Stimulated activated CD8-positive, alpha-beta memory T cell treated with anti-CD3 and anti-CD28 coated beads, Interleukin-15, amount 100 ng/mL, for 1 hour (primary cell): Measurements from ENCODE around the gene HOXB1.
"Not testable (repeated sequence)": the region's sequence is repeated elsewhere in the genome, so short reads cannot be mapped to it uniquely, and the experiment has no call there.

Experiments used
- DNase-seq: peaks from one replicate; pipeline ENCODE4 v3.0.0-alpha.2; 2020; ENCODE audit warnings: low read depth

Gene HOXB1

DNA sequence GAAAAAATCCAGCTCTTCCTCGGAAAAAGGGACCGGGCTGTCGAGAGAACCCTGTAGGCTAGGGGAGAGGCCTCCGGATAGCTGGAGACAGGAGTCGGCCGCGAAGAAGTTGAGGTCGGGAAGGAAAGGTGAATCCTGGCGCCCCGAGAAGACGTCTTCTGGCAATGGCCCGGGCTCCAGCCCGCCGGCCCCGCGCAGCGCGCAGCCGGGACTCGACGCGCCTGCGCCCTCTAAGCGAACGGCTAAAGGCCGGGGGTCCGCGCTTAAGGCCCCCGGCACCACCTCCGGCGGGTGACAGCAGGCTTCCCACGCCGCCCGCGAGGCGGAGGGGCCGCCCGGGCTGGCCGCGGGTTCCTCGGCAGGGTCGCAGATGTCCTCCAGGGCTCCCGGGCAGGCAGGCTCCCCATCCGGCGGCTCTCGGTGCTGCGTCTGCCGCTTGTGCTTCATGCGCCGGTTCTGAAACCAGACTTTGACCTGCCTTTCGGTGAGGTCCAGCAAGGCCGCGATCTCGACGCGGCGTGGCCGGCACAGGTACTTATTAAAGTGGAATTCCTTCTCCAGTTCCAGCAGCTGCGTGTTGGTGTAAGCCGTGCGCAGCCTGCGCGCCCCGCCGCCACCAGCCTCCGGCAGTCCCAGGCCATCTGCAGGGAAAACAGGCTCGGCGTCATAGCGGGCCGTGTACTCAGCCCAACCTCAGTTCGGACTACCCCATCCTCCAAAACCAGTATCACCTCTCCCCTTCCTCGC is 12.5 kb upstream of the HOXB1 start:
- no peak for DNase-seq

DNA sequence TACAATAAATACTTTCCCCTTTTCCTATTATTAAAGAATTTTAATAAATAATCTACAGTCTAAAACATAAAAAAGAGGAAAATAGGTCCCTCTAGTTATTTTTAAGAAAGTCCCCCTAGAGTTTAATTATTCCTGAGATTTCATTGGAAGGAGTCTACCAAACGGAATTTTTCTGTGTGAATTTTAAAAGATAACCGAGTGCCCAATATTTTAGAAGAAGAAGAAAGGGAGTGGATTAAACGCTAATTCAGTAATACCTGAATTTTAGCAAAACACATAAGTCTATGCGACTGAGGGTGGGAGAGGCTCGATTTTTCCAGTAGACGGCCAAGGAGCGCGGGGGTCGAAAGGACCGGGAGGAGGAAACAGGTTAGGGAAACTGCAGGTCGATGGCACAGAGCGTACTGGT is 11.9 kb upstream of the HOXB1 start:
- DNase-seq = no peak

- no peak for DNase-seq
Observed at GRCh38 chr17:48542114-48542656, 11.4 kb upstream of the HOXB1 start.

GRCh38 chr17:48541577-48542113 is 10.8 kb upstream of the HOXB1 start:
- DNase-seq = no peak

GRCh38 chr17:48541036-48541576 is 10.3 kb upstream of the HOXB1 start:
- no peak for DNase-seq

GRCh38 chr17:48540213-48540612 is 9.4 kb upstream of the HOXB1 start:
- DNase-seq = no peak

- DNase-seq = no peak
Observed at GRCh38 chr17:48539177-48539576, 8.4 kb upstream of the HOXB1 start.

DNA sequence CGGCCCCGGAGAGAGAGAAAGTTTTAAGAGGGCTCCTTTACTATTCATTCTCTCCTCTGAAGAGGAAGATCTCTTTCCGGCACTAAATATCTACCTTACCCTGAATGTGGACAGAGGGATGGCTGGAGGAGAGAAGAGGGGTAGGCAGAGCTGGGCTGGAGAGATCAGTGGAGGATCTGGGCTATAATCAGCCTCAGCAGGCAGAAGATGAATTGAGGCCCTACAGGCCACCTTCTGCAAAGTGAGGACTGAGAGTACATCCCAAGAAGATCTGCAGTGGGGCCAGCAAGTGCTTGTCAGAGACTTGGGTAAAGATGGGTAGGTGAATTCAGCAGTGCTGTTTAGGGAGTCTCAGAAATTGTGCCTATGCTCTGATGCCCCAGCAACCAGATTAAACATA is 6.5 kb upstream of the HOXB1 start:
- no peak for DNase-seq

- DNase-seq = not testable (repeated sequence)
Observed at GRCh38 chr17:48535793-48536559, 5.2 kb upstream of the HOXB1 start.

DNA sequence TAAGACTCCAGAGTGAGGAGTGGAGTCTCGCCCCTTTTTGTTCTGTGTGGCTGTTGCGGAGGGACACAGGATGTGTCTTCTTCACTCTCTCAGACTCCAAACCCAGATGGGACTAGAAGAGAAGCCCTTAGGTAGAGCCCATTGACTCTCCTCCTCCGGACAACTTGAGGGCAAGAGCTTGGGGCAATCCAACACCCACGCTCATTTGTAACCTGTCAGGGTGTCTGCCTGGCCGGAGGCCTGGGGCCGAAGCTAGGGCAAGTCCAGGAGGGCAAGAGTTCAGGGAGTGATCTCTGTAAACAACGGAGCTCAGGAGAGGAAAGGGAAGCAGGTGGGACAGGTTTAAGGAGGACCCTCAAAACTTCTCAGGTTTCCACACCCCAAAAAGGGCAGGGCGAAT is 1.4 kb upstream of the HOXB1 start:
- no peak for DNase-seq

DNA sequence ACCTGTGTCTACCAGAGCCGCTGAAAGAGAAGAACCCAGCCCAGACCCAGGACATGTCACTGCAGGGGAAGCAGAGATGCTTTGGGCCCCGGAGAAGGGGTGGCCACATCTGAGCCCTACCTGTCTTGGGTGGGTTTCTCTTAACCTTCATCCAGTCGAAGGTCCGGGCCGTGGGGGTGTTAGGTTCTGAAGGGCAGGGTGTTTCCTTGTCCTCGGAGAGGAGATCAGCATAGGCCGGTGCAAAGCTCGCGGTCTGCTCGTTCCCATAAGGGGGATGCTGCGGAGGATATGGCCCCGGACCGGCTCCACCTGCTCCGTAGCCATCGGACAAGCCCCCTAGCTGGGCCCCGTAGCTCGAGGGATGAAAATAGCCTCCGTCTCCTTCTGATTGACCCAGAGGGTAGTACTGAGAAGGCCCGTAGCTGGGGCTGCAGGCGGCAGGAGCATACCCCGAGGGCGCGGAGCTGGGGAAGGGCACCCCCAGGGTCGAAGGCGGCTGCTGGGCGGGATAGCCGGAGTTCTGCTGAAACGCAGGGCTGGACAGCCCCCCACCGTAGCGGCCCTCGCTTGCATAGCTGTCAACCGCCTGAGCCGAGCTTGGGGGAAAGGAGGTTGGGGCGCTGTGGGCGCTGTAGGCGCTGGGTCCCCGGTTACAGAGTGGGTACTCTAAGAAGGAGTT is 464 bp downstream of the HOXB1 start:
- no peak for DNase-seq

- DNase-seq = no peak
Observed at GRCh38 chr17:48529683-48530009, 1.2 kb downstream of the HOXB1 start.

GRCh38 chr17:48528936-48529682 is 1.7 kb downstream of the HOXB1 start:
- DNase-seq = no peak

DNA sequence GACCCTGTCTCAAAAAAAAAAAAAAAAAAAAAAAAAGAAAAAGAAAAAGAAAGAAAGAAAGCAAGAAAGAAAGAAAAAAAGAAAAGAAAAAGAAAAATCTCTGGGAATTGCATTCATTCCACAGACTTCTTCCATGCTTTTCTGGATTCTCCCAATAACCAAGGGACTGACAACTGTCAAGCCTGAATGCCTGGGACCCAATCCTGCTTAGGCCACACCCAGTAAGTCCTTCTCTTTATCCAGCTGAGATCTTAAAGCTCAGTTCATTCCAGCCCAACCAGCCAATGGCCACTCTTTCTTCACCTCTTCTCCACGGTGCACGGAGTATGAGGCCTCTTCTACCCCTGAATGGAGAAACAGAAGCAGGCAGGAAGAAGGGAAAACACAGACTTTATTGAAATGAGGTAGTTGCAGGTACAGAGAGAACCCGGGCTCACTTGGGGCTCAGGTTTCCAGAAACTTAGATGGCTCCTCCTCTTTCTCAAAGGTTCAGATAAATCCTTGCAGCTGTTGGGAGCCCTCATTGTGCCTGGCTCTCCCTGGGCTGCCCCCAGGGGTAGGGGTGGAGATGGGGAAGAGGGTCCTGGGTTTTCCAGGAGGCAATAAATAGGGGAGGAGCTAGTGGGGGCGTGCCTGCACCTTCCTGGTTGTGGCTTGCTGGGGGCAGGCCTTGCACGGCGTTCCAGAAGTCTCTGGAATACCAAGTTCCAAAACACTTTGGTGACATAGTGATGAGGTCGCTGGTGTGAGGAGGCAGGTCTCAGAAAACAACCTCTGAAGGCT is 2.5 kb downstream of the HOXB1 start:
- DNase-seq = no peak

DNA sequence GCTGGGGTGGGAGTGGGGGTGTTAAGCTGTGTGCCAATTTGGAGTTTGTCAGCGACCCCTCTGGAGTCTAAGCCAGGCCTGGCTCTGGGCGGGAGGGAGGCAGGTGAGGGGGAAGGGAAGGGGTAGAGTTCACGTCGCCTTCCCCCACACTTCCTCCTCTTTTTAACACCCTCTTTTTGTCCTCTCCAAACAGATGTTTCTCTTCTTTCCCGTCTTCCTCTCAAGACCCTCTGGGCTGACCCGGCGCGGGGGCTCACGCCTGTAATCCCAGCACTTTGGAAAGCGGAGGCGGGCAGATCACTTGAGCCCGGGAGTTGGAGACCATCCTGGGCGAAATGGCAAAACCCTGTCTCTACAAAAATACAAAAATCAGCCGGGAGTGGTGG is 3.3 kb downstream of the HOXB1 start:
- no peak for DNase-seq

GRCh38 chr17:48526608-48527546 is 3.9 kb downstream of the HOXB1 start:
- DNase-seq = no peak

- DNase-seq = no peak
Observed at GRCh38 chr17:48523010-48523409, 7.8 kb downstream of the HOXB1 start.

DNA sequence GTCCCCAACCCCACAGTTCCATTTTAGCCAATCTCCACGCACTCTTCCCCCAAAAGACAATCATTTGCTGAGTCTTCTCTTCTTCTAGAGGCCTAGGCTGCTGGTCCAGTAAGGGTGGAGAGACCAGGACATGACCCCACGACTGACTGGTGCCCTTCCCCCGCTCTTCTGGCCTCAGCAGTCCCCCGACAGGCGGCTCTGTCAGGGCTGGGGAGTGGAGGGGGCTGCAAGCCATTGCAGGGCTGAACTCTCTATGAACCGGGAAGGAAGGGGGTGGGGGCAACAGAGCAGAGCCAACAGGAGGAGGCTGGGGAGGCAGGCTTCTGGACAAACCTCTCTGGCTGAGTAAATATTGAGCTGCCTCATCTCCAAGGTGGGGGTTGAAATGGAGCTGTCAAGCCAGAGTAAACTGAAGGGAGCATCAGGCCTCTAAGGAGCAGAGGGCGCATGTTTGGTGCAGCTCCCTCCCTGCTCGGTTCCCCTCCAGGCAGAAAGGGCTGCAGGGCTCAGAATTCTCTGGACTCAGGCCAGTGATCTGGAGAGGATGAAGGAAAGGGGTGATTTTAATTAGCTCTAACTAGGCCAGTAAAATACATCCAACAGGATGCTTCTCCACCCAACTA is 8.7 kb downstream of the HOXB1 start:
- DNase-seq = no peak

DNA sequence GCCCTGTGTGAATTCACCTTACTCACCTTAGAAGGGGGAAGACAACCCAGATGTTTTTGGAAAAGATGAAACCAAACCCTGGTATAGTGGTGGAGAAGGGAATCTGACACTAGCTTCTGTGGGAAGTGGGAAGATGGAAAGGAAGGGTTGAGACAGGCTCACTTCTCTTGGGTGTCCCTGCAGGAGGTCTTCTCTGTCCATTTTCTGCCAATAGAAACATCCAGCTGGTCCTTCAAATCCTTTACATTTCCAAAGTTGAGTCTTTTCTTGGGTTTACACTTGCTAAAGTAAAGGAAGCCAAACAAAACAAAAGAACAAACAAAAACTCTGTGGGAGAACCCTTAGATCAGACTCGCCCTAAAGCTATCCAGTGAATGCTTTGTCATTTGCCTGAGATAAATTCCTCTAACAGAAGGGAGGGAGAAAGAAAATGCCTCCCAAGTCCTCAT is 10.2 kb downstream of the HOXB1 start:
- DNase-seq = no peak
